Thyroid gland (tissue), 4 donors: Measurements from ENCODE around the gene KAZALD1.

ENCODE experiments used
- CTCF ChIP-seq, 6 experiments: fragments of 200-600 bp in 3 of 6; fragments of 450-650 bp in 3 of 6; sonication (generic) in 3 of 6; IDR thresholded peaks; one replicate each; pipeline ENCODE4 v1.5.1; 2016 to 2019; ENCODE audit warnings: antibody characterized with exemption in 6 of 6, mild to moderate bottlenecking in 2 of 6, inconsistent platforms in 1 of 6, moderate library complexity in 1 of 6
- POLR2A ChIP-seq, 2 donors: fragments of 450-650 bp; IDR thresholded peaks; one replicate each; pipeline ENCODE4 v1.6.1; 2017; ENCODE audit warnings: antibody characterized with exemption in 2 of 2, mild to moderate bottlenecking in 2 of 2, moderate library complexity in 1 of 2

GRCh38 chr10:101106351-101106750 lies 44.6 kb downstream of the KAZALD1 start:
- TF ChIP-seq CTCF (IDR thresholded peaks at IDR 0.05) (no peak), POLR2A (IDR thresholded peaks at IDR 0.05) (no peak)
